HEK293 (cell line): ENCODE results near the gene UBR2.

Source experiments
- CTCF ChIA-PET: fragments of 350-600 bp; formaldehyde crosslinking; extraction: SDS; loops from one replicate; lab custom pipeline; 2021; ENCODE audit warnings: antibody characterized with exemption; lab: Yijun Ruan, JAX
- POLR2A ChIA-PET: fragments of 300-600 bp; formaldehyde crosslinking; extraction: SDS; loops from one replicate; lab custom pipeline; 2020; ENCODE audit warnings: antibody characterized with exemption, inconsistent platforms; lab: Yijun Ruan, JAX
- H3K27ac ChIP-seq: fragments of 200-500 bp; sonication (Bioruptor generic); 2 replicates; pipeline ENCODE4 v1.5.1; 2014; ENCODE audit warnings: low read depth, low read length, control low read depth, inconsistent platforms; ENCODE audit errors: extremely low read depth
- H3K36me3 ChIP-seq, 2 experiments: fragments of 200-500 bp in 1 of 2; sonication (Bioruptor generic) in 1 of 2; 1 replicate in 1 of 2; 2 replicates in 1 of 2; pipeline ENCODE4 v1.5.1; 2014 to 2017; ENCODE audit warnings: inconsistent platforms in 2 of 2, low read length in 2 of 2; ENCODE audit not compliant: control insufficient read depth in 2 of 2, insufficient read depth in 1 of 2
- H3K4me1 ChIP-seq: fragments of 200-500 bp; sonication (Bioruptor generic); 2 replicates; pipeline ENCODE4 v1.5.1; 2014; ENCODE audit warnings: mild to moderate bottlenecking, low read length, inconsistent platforms; ENCODE audit not compliant: control insufficient read depth, insufficient read depth
- H3K4me3 ChIP-seq: 2 replicates; pipeline ENCODE4 v1.5.1; 2011; ENCODE audit warnings: low read depth, mild to moderate bottlenecking, control low read depth, low read length, moderate library complexity
- H3K9me3 ChIP-seq: fragments of 200-500 bp; sonication (Bioruptor generic); 2 replicates; pipeline ENCODE4 v1.5.1; 2014; ENCODE audit warnings: low read depth, low read length, inconsistent platforms; ENCODE audit not compliant: control insufficient read depth, insufficient read depth
- BCL6B ChIP-seq: fragments of 450-650 bp; formaldehyde crosslinking; IDR thresholded peaks from 2 replicates; pipeline ENCODE4 v1.5.1; 2017; ENCODE audit warnings: missing biosample characterization, missing genetic modification characterization
- GLI2 ChIP-seq: fragments of 450-650 bp; formaldehyde crosslinking; IDR thresholded peaks from 2 replicates; pipeline ENCODE4; 2017; ENCODE audit warnings: missing biosample characterization, missing genetic modification characterization, low read depth, borderline replicate concordance
- ZFHX2 ChIP-seq: fragments of 450-650 bp; formaldehyde crosslinking; conservative IDR thresholded peaks from 2 replicates; pipeline ENCODE4 v1.5.1; 2016; ENCODE audit warnings: missing biosample characterization, missing genetic modification characterization
- ZNF274 ChIP-seq, 2 experiments: fragments of 200-500 bp in 1 of 2; fragments of 450-650 bp in 1 of 2; sonication (Bioruptor generic) in 1 of 2; formaldehyde crosslinking in 1 of 2; IDR thresholded peaks; 2 replicates each; pipeline versions ENCODE4 v1.5.1 to v1.6.1; 2014 to 2016; ENCODE audit warnings: borderline replicate concordance in 1 of 2, inconsistent platforms in 1 of 2, low read length in 1 of 2, missing biosample characterization in 1 of 2, missing genetic modification characterization in 1 of 2
- ZNF335 ChIP-seq: fragments of 450-650 bp; formaldehyde crosslinking; conservative IDR thresholded peaks from 2 replicates; pipeline ENCODE4 v1.5.1; 2016; ENCODE audit warnings: missing biosample characterization, missing genetic modification characterization
- ZNF404 ChIP-seq: fragments of 450-650 bp; formaldehyde crosslinking; IDR thresholded peaks from 2 replicates; pipeline ENCODE4 v1.5.1; 2017; ENCODE audit warnings: missing biosample characterization, missing genetic modification characterization
- ZNF518A ChIP-seq: fragments of 450-650 bp; formaldehyde crosslinking; conservative IDR thresholded peaks from 2 replicates; pipeline ENCODE4 v1.5.1; 2016; ENCODE audit warnings: low read depth, missing biosample characterization, missing genetic modification characterization
- ZNF585B ChIP-seq: fragments of 450-650 bp; formaldehyde crosslinking; IDR thresholded peaks from 2 replicates; pipeline ENCODE4 v1.5.1; 2016; ENCODE audit warnings: missing biosample characterization, missing genetic modification characterization
- ZNF670 ChIP-seq: fragments of 450-650 bp; formaldehyde crosslinking; IDR thresholded peaks from 2 replicates; pipeline ENCODE4 v1.5.1; 2016; ENCODE audit warnings: missing biosample characterization, missing genetic modification characterization, low read depth
- ZNF777 ChIP-seq: fragments of 450-650 bp; formaldehyde crosslinking; IDR thresholded peaks from 2 replicates; pipeline ENCODE4 v1.5.1; 2017; ENCODE audit warnings: missing biosample characterization, missing genetic modification characterization, borderline replicate concordance

UBR2 gene

GRCh38 chr6:42722497-42722896, 158.7 kb downstream of the UBR2 start, which contains the start of gene PRPH2:
TSS of gene PRPH2 (minus strand) at chr6:42722597. CDS start at chr6:42722334, 263 bp downstream.
- CTCF ChIA-PET, result no interaction called here
- H3K36me3 ChIP-seq, result no peaks in the 10 kb centered on the region
- POLR2A ChIA-PET, result interaction anchor here (0.5 kb wide), 1 partner anchor 30 kb away, joined by 6 read pairs; no protein-coding TSS in a partner anchor
- H3K27ac ChIP-seq, result no peak within 1 kb of the TSS
- no peaks in the 10 kb centered on the region for H3K9me3 ChIP-seq
- peaks cover 5% of the 10 kb centered on the region for H3K4me1 ChIP-seq
- no peak within 1 kb of the TSS for H3K4me3 ChIP-seq
- TF ChIP-seq ZNF404 (no peak), ZNF670 (tag by site-specific recombination) (no peak), ZNF585B (no peak)

- ChIA-PET POLR2A (interaction anchor here (0.9 kb wide), 1 partner anchor 57 kb away, joined by 4 read pairs; the partner anchor contains the start of gene BICRAL), CTCF (interaction anchor here (1.0 to 6.9 kb wide), 8 partner anchors 10 to 200 kb away, joined by 3 to 127 read pairs (median 14); partner anchors contain the start of gene RPL7L1)
- peaks cover 5% of the 10 kb centered on the region for H3K4me1 ChIP-seq
- H3K9me3 ChIP-seq, result no peaks in the 10 kb centered on the region
- TF ChIP-seq ZNF335, result 0 out of 2 replicates have a peak, but pooled peaks have one; percentile 28
- no peak for TF ChIP-seq ZNF777 (tag by site-specific recombination)
- no peak for TF ChIP-seq GLI2 (tag by site-specific recombination)
- no peak for TF ChIP-seq ZNF518A (tag by site-specific recombination)
- TF ChIP-seq BCL6B (tag by site-specific recombination), result no peak
- no peak overlapping the region for H3K27ac ChIP-seq
- no peak overlapping the region for H3K4me3 ChIP-seq
- no peaks in the 10 kb centered on the region for H3K36me3 ChIP-seq
Observed at GRCh38 chr6:42724825-42725224, 161.0 kb downstream of the UBR2 start.

- TF ChIP-seq ZNF274 (IDR thresholded peaks at IDR 0.05; ENCODE audit: low read length) (no peak), ZNF274 (tag by site-specific recombination; IDR thresholded peaks at IDR 0.05; ENCODE audit: borderline replicate concordance) (no peak), ZFHX2 (0 out of 2 replicates have a peak, but pooled peaks have one; percentile 21)
- Histone ChIP-seq H3K9me3 (no peaks in the 10 kb centered on the region), H3K27ac (no peak overlapping the region), H3K36me3 (no peaks in the 10 kb centered on the region), H3K4me3 (no peak overlapping the region), H3K4me1 (peaks cover 5% of the 10 kb centered on the region)
- POLR2A ChIA-PET, result interaction anchor here (0.5 to 1.7 kb wide), 5 partner anchors 14 to 153 kb away, joined by 3 to 5 read pairs (median 4); partner anchors contain the start of genes RPL7L1 and TBCC
- CTCF ChIA-PET, result interaction anchor here (0.6 to 6.9 kb wide), 56 partner anchors 7 to 1991 kb away, joined by 3 to 127 read pairs (median 4); partner anchors contain the start of gene RPL7L1
Observed at GRCh38 chr6:42726026-42726425, 162.2 kb downstream of the UBR2 start.
